CD14-positive monocyte (primary cell): Measurements from ENCODE around the gene KYAT1. TPM values are rescaled to one million over a fixed set of nuclear protein-coding genes. Genes with fewer than 3 reads are reported as not detected.

Source experiments
- DNase-seq, 3 donors: peaks; one replicate each; pipeline ENCODE4 v3.0.0-alpha.2; 2011 to 2022
- H2AFZ ChIP-seq: 2 replicates; pipeline ENCODE4 v1.6.0; 2012; ENCODE audit warnings: mild to moderate bottlenecking, low read depth, low read length, inconsistent platforms; ENCODE audit not compliant: insufficient read depth, poor library complexity, severe bottlenecking
- H3K27ac ChIP-seq, 2 donors: 1 replicate in 1 of 2; 2 replicates in 1 of 2; pipeline ENCODE4 v1.5.1; 2012 to 2013; ENCODE audit warnings: low read length in 2 of 2, control low read depth in 1 of 2, inconsistent platforms in 1 of 2, low read depth in 1 of 2, mild to moderate bottlenecking in 1 of 2
- H3K27me3 ChIP-seq, 2 donors: one replicate each; pipeline versions ENCODE4 v1.6.0 to v1.6.1; 2011 to 2013; ENCODE audit warnings: low read length in 2 of 2; ENCODE audit not compliant: control insufficient read depth in 2 of 2, insufficient read depth in 2 of 2
- H3K36me3 ChIP-seq, 2 donors: replicated peaks in 1 of 2; 1 replicate in 1 of 2; 2 replicates in 1 of 2; pipeline versions ENCODE4 v1.5.1 to v1.6.1; 2012 to 2013; ENCODE audit warnings: low read length in 2 of 2, control low read depth in 1 of 2, inconsistent platforms in 1 of 2, mild to moderate bottlenecking in 1 of 2; ENCODE audit not compliant: insufficient read depth in 2 of 2, control insufficient read depth in 1 of 2
- H3K4me1 ChIP-seq, 2 donors: 1 replicate in 1 of 2; 2 replicates in 1 of 2; pipeline versions ENCODE4 v1.5.1 to v1.6.1; 2012 to 2013; ENCODE audit warnings: low read length in 2 of 2, control low read depth in 1 of 2, inconsistent platforms in 1 of 2, mild to moderate bottlenecking in 1 of 2, moderate library complexity in 1 of 2; ENCODE audit not compliant: insufficient read depth in 2 of 2, control insufficient read depth in 1 of 2
- H3K4me2 ChIP-seq: replicated peaks from 2 replicates; pipeline ENCODE3; 2012; ENCODE audit warnings: low read length, moderate library complexity, mild to moderate bottlenecking; ENCODE audit not compliant: poor library complexity, severe bottlenecking; ENCODE audit errors: extremely low read depth
- H3K4me3 ChIP-seq, 3 experiments: fragments of 200-600 bp in 1 of 3; sonication (generic) in 1 of 3; replicated peaks in 1 of 3; 1 replicate in 2 of 3; 2 replicates in 1 of 3; pipeline ENCODE4 v1.5.1; 2011 to 2013; ENCODE audit warnings: low read length in 3 of 3, mild to moderate bottlenecking in 3 of 3, control low read depth in 2 of 3, low read depth in 2 of 3, inconsistent platforms in 1 of 3, moderate library complexity in 1 of 3
- H3K79me2 ChIP-seq: 2 replicates; pipeline ENCODE4 v1.6.0; 2012; ENCODE audit warnings: mild to moderate bottlenecking, control low read depth, inconsistent platforms, low read length, moderate library complexity; ENCODE audit not compliant: insufficient read depth
- H3K9ac ChIP-seq: 2 replicates; pipeline ENCODE4 v1.6.0; 2017; ENCODE audit warnings: low read length, mild to moderate bottlenecking; ENCODE audit not compliant: insufficient read depth, poor library complexity, severe bottlenecking
- H3K9me3 ChIP-seq, 2 donors: replicated peaks in 1 of 2; 1 replicate in 1 of 2; 2 replicates in 1 of 2; pipeline versions ENCODE4 v1.5.1 to v1.6.1; 2012 to 2013; ENCODE audit warnings: low read length in 2 of 2, control low read depth in 1 of 2; ENCODE audit not compliant: control insufficient read depth in 1 of 2, insufficient read depth in 1 of 2
- H4K20me1 ChIP-seq: 2 replicates; pipeline ENCODE4 v1.6.0; 2012; ENCODE audit warnings: mild to moderate bottlenecking, low read length, control low read depth, moderate library complexity; ENCODE audit not compliant: insufficient read depth
- H3K27ac Mint-ChIP-seq, 7 donors: one replicate each; pipeline ENCODE4 v1.8.0; 2020; ENCODE audit warnings: mild to moderate bottlenecking in 7 of 7, mixed read lengths in 7 of 7, moderate library complexity in 6 of 7, inconsistent platforms in 2 of 7
- H3K27me3 Mint-ChIP-seq, 3 donors: one replicate each; pipeline ENCODE4 v1.8.0; 2021 to 2022; ENCODE audit warnings: low read depth in 3 of 3, mild to moderate bottlenecking in 3 of 3, mixed read lengths in 3 of 3, moderate library complexity in 3 of 3, inconsistent platforms in 1 of 3
- H3K36me3 Mint-ChIP-seq, 2 donors: one replicate each; pipeline ENCODE4 v1.8.0; 2020; ENCODE audit warnings: mixed read lengths in 2 of 2, inconsistent platforms in 1 of 2, mild to moderate bottlenecking in 1 of 2
- H3K4me1 Mint-ChIP-seq: one replicate; pipeline ENCODE4 v1.8.0; 2020; ENCODE audit warnings: mild to moderate bottlenecking, mixed read lengths
- H3K4me3 Mint-ChIP-seq, 2 donors: one replicate each; pipeline ENCODE4 v1.8.0; 2020; ENCODE audit warnings: mild to moderate bottlenecking in 2 of 2, mixed read lengths in 2 of 2, moderate library complexity in 1 of 2
- H3K9me3 Mint-ChIP-seq, 7 donors: one replicate each; pipeline ENCODE4 v1.8.0; 2020 to 2022; ENCODE audit warnings: mixed read lengths in 7 of 7, mild to moderate bottlenecking in 6 of 7, moderate library complexity in 6 of 7, inconsistent platforms in 2 of 7
- CTCF ChIP-seq: fragments of 200-600 bp; IDR thresholded peaks from one replicate; pipeline ENCODE4 v1.8.0; 2022; ENCODE audit warnings: antibody characterized with exemption, mild to moderate bottlenecking
- WGBS: methylation state at CpG from one replicate; pipeline ENCODE4 v1.1.5; 2013; ENCODE audit warnings: missing lambda C conversion rate; ENCODE audit not compliant: insufficient coverage; 5-methylcytosine and 5-hydroxymethylcytosine counted together
- intact Hi-C, 2 donors: fragments of 100-400 bp; cut with micrococcal nuclease; formaldehyde crosslinking; loops; one replicate each; pipeline versions ENCODE4 v1.15.0 to v1.15.1; 2023
- polyA plus RNA-seq, 3 donors: library from polyadenylated mRNA; depleted of rRNA in 1 of 3; unstranded in 2 of 3; stranded (reverse) in 1 of 3; fragments of 300-500 nt in 2 of 3; fragments of >200 nt in 1 of 3; fragmentation: Illumina TruSeq in 2 of 3; gene quantifications; 1 replicate in 2 of 3; 2 replicates in 1 of 3; pipeline ENCODE4 v1.2.3, GENCODE V29; 2012 to 2021

KYAT1 gene
- polyA plus RNA-seq, 3 donors, result 2.4 to 4.5 (median 3.6) TPM

- Histone ChIP-seq H4K20me1 (peaks cover 20% of the 10 kb centered on the region), H3K36me3 (peaks cover 2 to 31% of the 10 kb centered on the region in 2 donors), H3K27ac (peak overlapping the region; percentile 16 to 36), H3K27me3 (no peaks in the 10 kb centered on the region), H3K4me1 (peaks cover 28 to 32% of the 10 kb centered on the region in 2 donors), H2AFZ (no peak overlapping the region), H3K9ac (no peak overlapping the region), H3K4me2 (no peak overlapping the region), H3K4me3 (no peak overlapping the region), H3K79me2 (peaks cover 6% of the 10 kb centered on the region), H3K9me3 (no peaks in the 10 kb centered on the region)
- H3K36me3 Mint-ChIP-seq, result peaks cover 16 to 39% of the 10 kb centered on the region in 2 donors
- TF ChIP-seq CTCF, result no peak
- H3K9me3 Mint-ChIP-seq, result no peaks in the 10 kb centered on the region
- WGBS, result 71% methylated on average over 9 of the region's 18 CpGs
- H3K27me3 Mint-ChIP-seq, result no peaks in the 10 kb centered on the region
- H3K4me1 Mint-ChIP-seq, result peaks cover 33% of the 10 kb centered on the region
- DNase-seq, result no peak
- intact Hi-C loops, result no loop called here
- peak overlapping the region in 1 of 2 donors; percentile 51 for H3K4me3 Mint-ChIP-seq
- peak overlapping the region in 5 of 7 donors; percentile 61 to 81 (median 80) for H3K27ac Mint-ChIP-seq
Measured at GRCh38 chr9:128898845-128899565, 17.3 kb upstream of the KYAT1 start.

- Mint-ChIP-seq H3K27ac (peak overlapping the region in 4 of 7 donors; percentile 30 to 72 (median 63)), H3K27me3 (no peaks in the 10 kb centered on the region), H3K4me3 (no peak overlapping the region), H3K9me3 (no peaks in the 10 kb centered on the region), H3K36me3 (peaks cover 18 to 44% of the 10 kb centered on the region in 2 donors), H3K4me1 (peaks cover 33% of the 10 kb centered on the region)
- Histone ChIP-seq H3K9ac (no peak overlapping the region), H4K20me1 (peaks cover 20% of the 10 kb centered on the region), H3K27ac (peak overlapping the region in 1 of 2 donors; percentile 36), H3K27me3 (no peaks in the 10 kb centered on the region), H3K4me3 (no peak overlapping the region), H3K79me2 (peaks cover 6% of the 10 kb centered on the region), H3K4me1 (peaks cover 28 to 32% of the 10 kb centered on the region in 2 donors), H3K4me2 (no peak overlapping the region), H3K9me3 (no peaks in the 10 kb centered on the region), H3K36me3 (peaks cover 4 to 37% of the 10 kb centered on the region in 2 donors), H2AFZ (no peak overlapping the region)
- intact Hi-C loops, result no loop called here
- 68% methylated on average over 5 of the region's 5 CpGs for WGBS
- DNase-seq, result no peak
- TF ChIP-seq CTCF, result no peak
Measured at GRCh38 chr9:128898382-128898781, 16.6 kb upstream of the KYAT1 start.
